AG08395 (cell line): ENCODE results near the gene XYLT1.
"Not testable (repeated sequence)": the region's sequence is repeated elsewhere in the genome, so short reads cannot be mapped to it uniquely, and the experiment has no call there.

ENCODE experiments used
- DNase-seq: peaks from one replicate; pipeline ENCODE4 v3.0.0; 2012; ENCODE audit warnings: mixed read lengths, low spot score

XYLT1 gene

GRCh38 chr16:17491140-17491662, 20.4 kb upstream of the XYLT1 start:
- no peak for DNase-seq

GRCh38 chr16:17488506-17488905, 17.7 kb upstream of the XYLT1 start:
- DNase-seq: no peak

GRCh38 chr16:17483351-17483750, 12.6 kb upstream of the XYLT1 start:
- DNase-seq: no peak

- not testable (repeated sequence) for DNase-seq
These were observed 11.6 kb upstream of the XYLT1 start for GRCh38 chr16:17482341-17482740.

- no peak for DNase-seq
These were observed 11.0 kb upstream of the XYLT1 start for GRCh38 chr16:17481736-17482135.

- not testable (repeated sequence) for DNase-seq
These were observed 6.4 kb upstream of the XYLT1 start for GRCh38 chr16:17477260-17477545.

- DNase-seq: peak; percentile 78
These were observed 5.9 kb upstream of the XYLT1 start for GRCh38 chr16:17476414-17477259.

GRCh38 chr16:17475104-17475503, 4.3 kb upstream of the XYLT1 start:
- DNase-seq: no peak

GRCh38 chr16:17474572-17474971, 3.8 kb upstream of the XYLT1 start:
- DNase-seq: no peak

GRCh38 chr16:17474037-17474436, 3.3 kb upstream of the XYLT1 start:
- no peak for DNase-seq

GRCh38 chr16:17471719-17472461, 1.1 kb upstream of the XYLT1 start:
- DNase-seq: peak; percentile 74

- no peak for DNase-seq
These were observed 415 bp downstream of the XYLT1 start for GRCh38 chr16:17470182-17470907.

- peak; percentile 31 for DNase-seq
These were observed 999 bp downstream of the XYLT1 start for GRCh38 chr16:17469741-17470181.

- peak; percentile 80 for DNase-seq
These were observed 1.6 kb downstream of the XYLT1 start for GRCh38 chr16:17469011-17469740.

GRCh38 chr16:17468611-17469010, 2.1 kb downstream of the XYLT1 start:
- DNase-seq: no peak

GRCh38 chr16:17467923-17468540, 2.7 kb downstream of the XYLT1 start:
- peak; percentile 70 for DNase-seq

- DNase-seq: no peak
These were observed 3.9 kb downstream of the XYLT1 start for GRCh38 chr16:17466876-17467275.

GRCh38 chr16:17465460-17465859, 5.3 kb downstream of the XYLT1 start:
- DNase-seq: no peak

- DNase-seq: no peak
These were observed 7.4 kb downstream of the XYLT1 start for GRCh38 chr16:17463335-17463734.

- DNase-seq: no peak
These were observed 8.6 kb downstream of the XYLT1 start for GRCh38 chr16:17461951-17462729.

- peak; percentile 17 for DNase-seq
These were observed 9.9 kb downstream of the XYLT1 start for GRCh38 chr16:17460890-17461289.
